NOMO-1 treated with dmso at 0.1 percent for 144 hours (cell line): ENCODE measurements around the gene KAT8.
"Not testable (repeated sequence)": the region's sequence is repeated elsewhere in the genome, so short reads cannot be mapped to it uniquely, and the experiment has no call there.

Source experiments
- DNase-seq: peaks from one replicate; lab custom pipeline; 2025; ENCODE audit not compliant: unreplicated experiment; lab: John Stamatoyannopoulos, UW

Gene KAT8

GRCh38 chr16:31130336-31130891, 12.9 kb downstream of the KAT8 start:
- no peak for DNase-seq

GRCh38 chr16:31130899-31131298, 13.4 kb downstream of the KAT8 start:
- no peak for DNase-seq

- no peak for DNase-seq
Observed at GRCh38 chr16:31131416-31131815, 14.0 kb downstream of the KAT8 start.

- DNase-seq, result no peak
Observed at GRCh38 chr16:31131841-31132271, 14.4 kb downstream of the KAT8 start.

GRCh38 chr16:31132303-31132979, 15.0 kb downstream of the KAT8 start:
- DNase-seq, result no peak

GRCh38 chr16:31133046-31133501, 15.6 kb downstream of the KAT8 start:
- DNase-seq, result no peak

- DNase-seq, result peak; percentile 57
Observed at GRCh38 chr16:31134091-31134571, 16.7 kb downstream of the KAT8 start.

- no peak for DNase-seq
Observed at GRCh38 chr16:31134625-31135534, 17.4 kb downstream of the KAT8 start.

GRCh38 chr16:31135535-31136286, 18.2 kb downstream of the KAT8 start, which contains the start of gene PRSS8:
PRSS8 (minus strand) TSS chr16:31135727; CDS start chr16:31135498, 229 bp downstream.
- DNase-seq, result no peak

GRCh38 chr16:31136287-31136662, 18.8 kb downstream of the KAT8 start:
- no peak for DNase-seq

- not testable (repeated sequence) for DNase-seq
Observed at GRCh38 chr16:31136822-31137499, 19.5 kb downstream of the KAT8 start.

GRCh38 chr16:31138621-31139578, 21.4 kb downstream of the KAT8 start:
- no peak for DNase-seq

- DNase-seq, result not testable (repeated sequence)
Observed at GRCh38 chr16:31141071-31141469, 23.6 kb downstream of the KAT8 start.

GRCh38 chr16:31141489-31142108, 24.1 kb downstream of the KAT8 start:
- no peak for DNase-seq

- peak; percentile 99 for DNase-seq
Observed at GRCh38 chr16:31142109-31143010, 24.9 kb downstream of the KAT8 start.

GRCh38 chr16:31143011-31143693, 25.7 kb downstream of the KAT8 start:
- DNase-seq, result no peak

GRCh38 chr16:31143694-31144148, 26.3 kb downstream of the KAT8 start:
- DNase-seq, result no peak
